Adrenal gland (tissue), 5 donors: ENCODE results near the gene DFFB.

Source experiments
- POLR2A ChIP-seq, 2 donors: fragments of 450-650 bp; IDR thresholded peaks; one replicate each; pipeline ENCODE4 v1.6.1; 2017; ENCODE audit warnings: antibody characterized with exemption in 2 of 2, mild to moderate bottlenecking in 2 of 2, moderate library complexity in 1 of 2
- TF ChIP-seq, protein P1 (sequence below), 6 experiments: fragments of 450-650 bp in 4 of 6; fragments of 200-600 bp in 2 of 6; sonication (generic) in 1 of 6; IDR thresholded peaks; 1 replicate in 5 of 6; 2 replicates in 1 of 6; pipeline versions ENCODE4 v1.5.1 to v1.8.0; 2016 to 2021; ENCODE audit warnings: antibody characterized with exemption in 6 of 6, mild to moderate bottlenecking in 2 of 6, moderate library complexity in 1 of 6
- donor health status: DM: no; HTN: no; CAD: no.

DNA sequence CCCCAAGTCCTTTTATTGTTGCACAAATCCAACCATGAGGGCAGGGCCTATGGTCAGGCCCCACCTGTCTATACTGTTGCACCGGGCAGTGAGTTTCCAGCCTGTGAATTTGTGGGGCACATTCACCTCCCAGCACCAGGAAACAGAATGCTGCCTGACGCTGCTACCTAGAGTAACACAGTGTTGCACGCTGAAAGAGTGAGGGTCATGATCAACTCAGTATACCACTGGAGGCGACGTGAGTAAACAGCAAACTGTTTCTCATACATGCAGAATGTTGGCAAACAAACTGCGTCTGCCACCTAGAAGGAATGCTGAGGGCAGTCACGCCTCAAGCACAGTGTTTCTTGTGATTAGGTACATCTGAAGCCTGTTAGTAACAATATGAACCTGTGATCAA is 47.6 kb upstream of the DFFB start:
- TF ChIP-seq POLR2A (IDR thresholded peaks at IDR 0.05): no peak
- TF ChIP-seq, protein P1, sequence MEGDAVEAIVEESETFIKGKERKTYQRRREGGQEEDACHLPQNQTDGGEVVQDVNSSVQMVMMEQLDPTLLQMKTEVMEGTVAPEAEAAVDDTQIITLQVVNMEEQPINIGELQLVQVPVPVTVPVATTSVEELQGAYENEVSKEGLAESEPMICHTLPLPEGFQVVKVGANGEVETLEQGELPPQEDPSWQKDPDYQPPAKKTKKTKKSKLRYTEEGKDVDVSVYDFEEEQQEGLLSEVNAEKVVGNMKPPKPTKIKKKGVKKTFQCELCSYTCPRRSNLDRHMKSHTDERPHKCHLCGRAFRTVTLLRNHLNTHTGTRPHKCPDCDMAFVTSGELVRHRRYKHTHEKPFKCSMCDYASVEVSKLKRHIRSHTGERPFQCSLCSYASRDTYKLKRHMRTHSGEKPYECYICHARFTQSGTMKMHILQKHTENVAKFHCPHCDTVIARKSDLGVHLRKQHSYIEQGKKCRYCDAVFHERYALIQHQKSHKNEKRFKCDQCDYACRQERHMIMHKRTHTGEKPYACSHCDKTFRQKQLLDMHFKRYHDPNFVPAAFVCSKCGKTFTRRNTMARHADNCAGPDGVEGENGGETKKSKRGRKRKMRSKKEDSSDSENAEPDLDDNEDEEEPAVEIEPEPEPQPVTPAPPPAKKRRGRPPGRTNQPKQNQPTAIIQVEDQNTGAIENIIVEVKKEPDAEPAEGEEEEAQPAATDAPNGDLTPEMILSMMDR (IDR thresholded peaks at IDR 0.05): no peak
